Upper lobe of left lung (tissue), 4 donors: Measurements from ENCODE around the gene AGXT.

Source experiments
- EP300 ChIP-seq, 4 donors: sonication (generic); formaldehyde crosslinking; IDR thresholded peaks; one replicate each; pipeline ENCODE4 v1.5.1; 2017; ENCODE audit warnings: antibody characterized with exemption in 4 of 4, control low read depth in 2 of 4
- POLR2A ChIP-seq, 4 donors: fragments of 450-650 bp; IDR thresholded peaks; one replicate each; pipeline ENCODE4 v1.5.1; 2016 to 2017; ENCODE audit warnings: antibody characterized with exemption in 4 of 4, mild to moderate bottlenecking in 2 of 4
- POLR2AphosphoS5 ChIP-seq, 2 donors: sonication (generic); formaldehyde crosslinking; IDR thresholded peaks; one replicate each; pipeline ENCODE4 v1.5.1; 2017; ENCODE audit warnings: antibody characterized with exemption in 2 of 2
- TF ChIP-seq, protein P1 (sequence below), 6 experiments: fragments of 450-650 bp in 4 of 6; fragments of 200-600 bp in 2 of 6; sonication (generic) in 2 of 6; IDR thresholded peaks; one replicate each; pipeline ENCODE4 v1.5.1; 2016 to 2019; ENCODE audit warnings: antibody characterized with exemption in 6 of 6

DNA sequence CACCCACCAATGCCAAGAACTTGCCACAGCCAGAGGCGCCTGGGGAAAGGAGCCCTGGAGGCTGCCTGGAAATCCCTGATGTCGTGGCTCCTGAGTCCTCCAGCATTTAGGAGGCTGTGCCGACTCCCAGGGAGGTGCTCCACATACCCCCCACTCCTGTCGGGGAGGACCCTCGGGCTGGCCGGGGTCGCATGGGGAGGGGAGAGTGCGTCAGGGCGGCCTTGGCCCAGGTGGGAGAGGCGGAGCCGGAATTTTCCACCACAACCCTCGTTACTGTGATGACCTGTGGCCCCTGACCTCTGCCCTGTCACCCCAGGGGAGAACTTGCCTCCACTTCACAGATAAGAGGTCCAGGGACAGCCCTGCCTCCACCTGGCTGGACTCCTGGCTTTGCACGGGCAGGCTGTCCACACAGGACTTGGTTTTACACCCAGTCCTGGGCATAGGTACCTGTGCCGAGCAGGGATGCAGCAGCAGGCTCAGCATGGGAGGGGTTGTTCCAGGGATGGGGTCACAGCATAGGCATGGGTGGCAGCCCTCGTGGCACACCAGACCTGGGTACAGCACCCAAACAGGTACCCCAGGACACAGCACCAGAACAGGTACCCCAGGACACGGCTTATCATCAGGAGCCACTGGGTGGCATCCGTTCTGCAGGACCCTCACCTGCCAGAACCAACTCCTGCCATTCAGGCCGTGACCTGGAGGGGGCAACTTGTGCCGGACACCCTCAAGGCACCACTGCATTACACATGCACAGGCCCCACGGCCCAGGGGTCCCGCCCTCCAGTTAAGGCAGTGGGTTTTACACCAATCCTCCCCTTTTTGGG lies 12.3 kb upstream of the AGXT start:
- no peak for TF ChIP-seq EP300 (IDR thresholded peaks at IDR 0.05)
- TF ChIP-seq, protein P1, sequence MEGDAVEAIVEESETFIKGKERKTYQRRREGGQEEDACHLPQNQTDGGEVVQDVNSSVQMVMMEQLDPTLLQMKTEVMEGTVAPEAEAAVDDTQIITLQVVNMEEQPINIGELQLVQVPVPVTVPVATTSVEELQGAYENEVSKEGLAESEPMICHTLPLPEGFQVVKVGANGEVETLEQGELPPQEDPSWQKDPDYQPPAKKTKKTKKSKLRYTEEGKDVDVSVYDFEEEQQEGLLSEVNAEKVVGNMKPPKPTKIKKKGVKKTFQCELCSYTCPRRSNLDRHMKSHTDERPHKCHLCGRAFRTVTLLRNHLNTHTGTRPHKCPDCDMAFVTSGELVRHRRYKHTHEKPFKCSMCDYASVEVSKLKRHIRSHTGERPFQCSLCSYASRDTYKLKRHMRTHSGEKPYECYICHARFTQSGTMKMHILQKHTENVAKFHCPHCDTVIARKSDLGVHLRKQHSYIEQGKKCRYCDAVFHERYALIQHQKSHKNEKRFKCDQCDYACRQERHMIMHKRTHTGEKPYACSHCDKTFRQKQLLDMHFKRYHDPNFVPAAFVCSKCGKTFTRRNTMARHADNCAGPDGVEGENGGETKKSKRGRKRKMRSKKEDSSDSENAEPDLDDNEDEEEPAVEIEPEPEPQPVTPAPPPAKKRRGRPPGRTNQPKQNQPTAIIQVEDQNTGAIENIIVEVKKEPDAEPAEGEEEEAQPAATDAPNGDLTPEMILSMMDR (IDR thresholded peaks at IDR 0.05) = no peak
- no peak for TF ChIP-seq POLR2AphosphoS5 (IDR thresholded peaks at IDR 0.05)
- TF ChIP-seq POLR2A (IDR thresholded peaks at IDR 0.05) = no peak
